HepG2 (cell line): Measurements from ENCODE around the gene MEDAG. TPM values are rescaled to one million over a fixed set of nuclear protein-coding genes. Genes with fewer than 3 reads are reported as not detected.

ENCODE experiments used
- ATAC-seq: fragments of 200-7000 bp; cut with Tn5 transposase; 3 replicates; pipeline ENCODE4 v1.9.1; 2020; ENCODE audit warnings: mild to moderate bottlenecking, moderate library complexity
- BruUV-seq: library from RNA; stranded (reverse); fragments of 400-500 nt; replicated peaks from 2 replicates; lab custom pipeline; 2021; lab: Mats Ljungman, UMichigan
- CTCF ChIA-PET: fragments of 300-600 bp; formaldehyde crosslinking; extraction: SDS; loops from one replicate; lab custom pipeline; 2021; ENCODE audit warnings: low total read pairs, inconsistent platforms, low intra/inter-chr PET ratio; lab: Yijun Ruan, JAX
- POLR2A ChIA-PET: fragments of 350-600 bp; sonication (Branson Sonifier 250); formaldehyde crosslinking; loops from one replicate; lab custom pipeline; 2020; ENCODE audit warnings: antibody characterized with exemption, inconsistent platforms; lab: Yijun Ruan, JAX
- DNase-seq: peaks from one replicate; pipeline ENCODE4 v3.0.0-alpha.2; 2015; ENCODE audit warnings: low spot score
- FAIRE-seq: peaks from 3 replicates; lab custom pipeline; 2011; peaks lifted over from hg19 to GRCh38; lab: Jason Lieb, UNC
- H2AFZ ChIP-seq: one replicate; pipeline ENCODE4 v1.6.1; 2011; ENCODE audit warnings: low read length, inconsistent platforms
- H3K27ac ChIP-seq: fragments of 300-600 bp; 3 replicates; pipeline ENCODE4 v1.8.0; 2011; ENCODE audit warnings: mixed run types, mild to moderate bottlenecking, mixed read lengths, low read length, inconsistent platforms; ENCODE audit not compliant: insufficient read depth; ENCODE audit errors: extremely low read length
- H3K27me3 ChIP-seq, 2 experiments: fragments of 200-600 bp in 1 of 2; 2 replicates in 1 of 2; 3 replicates in 1 of 2; pipeline versions ENCODE4 v1.6.0 to v1.8.0; 2011; ENCODE audit warnings: low read length in 2 of 2, mild to moderate bottlenecking in 2 of 2, moderate library complexity in 2 of 2, inconsistent platforms in 1 of 2; ENCODE audit not compliant: insufficient read depth in 2 of 2, control insufficient read depth in 1 of 2
- H3K36me3 ChIP-seq, 2 experiments: fragments of 200-600 bp in 1 of 2; replicated peaks in 1 of 2; 2 replicates in 1 of 2; 3 replicates in 1 of 2; pipeline versions ENCODE4 v1.5.1 to v1.8.0; 2011; ENCODE audit warnings: low read length in 2 of 2, inconsistent platforms in 1 of 2; ENCODE audit not compliant: insufficient read depth in 2 of 2, control insufficient read depth in 1 of 2
- H3K4me1 ChIP-seq: 2 replicates; pipeline ENCODE4 v1.5.1; 2012; ENCODE audit warnings: low read length, inconsistent platforms; ENCODE audit not compliant: insufficient read depth
- H3K4me2 ChIP-seq: 2 replicates; pipeline ENCODE4 v1.6.0; 2011; ENCODE audit warnings: low read depth, low read length, inconsistent platforms
- H3K4me3 ChIP-seq, 3 experiments: fragments of 200-600 bp in 1 of 3; sonication (generic), shearing (Covaris generic) in 1 of 3; replicated peaks in 1 of 3; 2 replicates each; pipeline ENCODE4 v1.5.1; 2011 to 2016; ENCODE audit warnings: low read length in 3 of 3, inconsistent platforms in 2 of 3, low read depth in 2 of 3, mild to moderate bottlenecking in 2 of 3, control low read depth in 1 of 3, mixed read lengths in 1 of 3; ENCODE audit not compliant: insufficient read depth in 1 of 3
- H3K79me2 ChIP-seq: one replicate; pipeline ENCODE4 v1.6.1; 2011; ENCODE audit warnings: low read length, inconsistent platforms; ENCODE audit not compliant: insufficient read depth
- H3K9ac ChIP-seq: 2 replicates; pipeline ENCODE4 v1.6.0; 2011; ENCODE audit warnings: mild to moderate bottlenecking, low read depth, low read length, inconsistent platforms; ENCODE audit not compliant: insufficient read depth
- H3K9me3 ChIP-seq: 2 replicates; pipeline ENCODE4 v1.5.1; 2012; ENCODE audit warnings: mild to moderate bottlenecking, low read length
- H4K20me1 ChIP-seq: 2 replicates; pipeline ENCODE4 v1.6.0; 2011; ENCODE audit warnings: inconsistent platforms, mild to moderate bottlenecking, low read length, moderate library complexity; ENCODE audit not compliant: insufficient read depth
- FOXC1 ChIP-seq: sonication (generic); formaldehyde crosslinking; IDR thresholded peaks from 2 replicates; pipeline ENCODE4 v1.8.0; 2022; ENCODE audit warnings: mild to moderate bottlenecking, missing genetic modification reagents, borderline replicate concordance
- GATAD2A ChIP-seq: IDR thresholded peaks from 2 replicates; pipeline ENCODE4 v1.6.1; 2016
- HMG20B ChIP-seq: conservative IDR thresholded peaks from 2 replicates; pipeline ENCODE4 v1.6.1; 2016; ENCODE audit warnings: missing genetic modification reagents, missing compliant biosample characterization
- ISL2 ChIP-seq: sonication (generic); formaldehyde crosslinking; IDR thresholded peaks from 2 replicates; pipeline ENCODE4 v1.5.0; 2020; ENCODE audit warnings: missing genetic modification reagents
- RBM39 ChIP-seq: fragments of 200-400 bp; formaldehyde crosslinking; IDR thresholded peaks from one replicate; pipeline ENCODE4 v1.6.1; 2018; ENCODE audit warnings: antibody characterized with exemption, mild to moderate bottlenecking, low read depth, low read length; ENCODE audit not compliant: poor library complexity, severe bottlenecking
- ZNF138 ChIP-seq: sonication (generic); formaldehyde crosslinking; IDR thresholded peaks from 2 replicates; pipeline ENCODE4 v1.5.0; 2020; ENCODE audit warnings: mild to moderate bottlenecking, low read depth, missing genetic modification reagents
- ZNF816 ChIP-seq: sonication (generic); formaldehyde crosslinking; IDR thresholded peaks from 2 replicates; pipeline ENCODE4 v1.8.0; 2022; ENCODE audit warnings: missing genetic modification reagents, mild to moderate bottlenecking, borderline replicate concordance
- ZZZ3 ChIP-seq: sonication (generic); formaldehyde crosslinking; IDR thresholded peaks from 2 replicates; pipeline ENCODE4 v1.4.0; 2020; ENCODE audit warnings: missing genetic modification reagents, mild to moderate bottlenecking, borderline replicate concordance
- WGBS: methylation state at CpG from one replicate; pipeline ENCODE4 v1.1.6; 2017; ENCODE audit warnings: low lambda C conversion rate; 5-methylcytosine and 5-hydroxymethylcytosine counted together
- in situ Hi-C: cut with HindIII; loops from 2 replicates; pipeline ENCODE4 v1.10.0; 2017; ENCODE audit warnings: low pct_unique_long_range_greater_than_20kb; ENCODE audit not compliant: extremely low pct_ligation_motif_present
- intact Hi-C: fragments of 100-400 bp; cut with micrococcal nuclease; formaldehyde crosslinking; loops from one replicate; pipeline ENCODE4 v1.10.0; 2022; ENCODE audit not compliant: unreplicated experiment
- polyA plus RNA-seq, 8 experiments: library from polyadenylated mRNA; depleted of rRNA in 3 of 8; stranded (reverse) in 7 of 8; unstranded in 1 of 8; fragments of >200 nt; fragmentation: Illumina TruSeq in 4 of 8; extraction: Trizol in 4 of 8; gene quantifications; 2 replicates each; pipeline versions ENCODE4 v1.2.1 to v1.2.3, GENCODE V29; 2011 to 2016; ENCODE audit warnings: low read depth in 4 of 8, missing spikeins in 1 of 8, mixed read lengths in 1 of 8; ENCODE audit not compliant: insufficient read depth in 1 of 8
- total RNA-seq, 5 experiments: library from RNA; depleted of rRNA; stranded (reverse); fragments of >200 nt; fragmentation: Illumina TruSeq; extraction: Trizol; gene quantifications; 2 replicates each; pipeline ENCODE4 v1.2.3, GENCODE V29; 2016; ENCODE audit warnings: low read depth in 1 of 5
- TF ChIP-seq, protein P1 (sequence below): sonication (generic); formaldehyde crosslinking; IDR thresholded peaks from one replicate; pipeline ENCODE4 v1.5.1; 2020; ENCODE audit warnings: mild to moderate bottlenecking, missing genetic modification reagents; ENCODE audit errors: not compliant biosample characterization

Gene MEDAG
- total and polyA plus RNA-seq, 2 of the 13 experiments (the other 11 are each of a cell fraction or from before 2014, with no cell fraction given): not detected

DNA sequence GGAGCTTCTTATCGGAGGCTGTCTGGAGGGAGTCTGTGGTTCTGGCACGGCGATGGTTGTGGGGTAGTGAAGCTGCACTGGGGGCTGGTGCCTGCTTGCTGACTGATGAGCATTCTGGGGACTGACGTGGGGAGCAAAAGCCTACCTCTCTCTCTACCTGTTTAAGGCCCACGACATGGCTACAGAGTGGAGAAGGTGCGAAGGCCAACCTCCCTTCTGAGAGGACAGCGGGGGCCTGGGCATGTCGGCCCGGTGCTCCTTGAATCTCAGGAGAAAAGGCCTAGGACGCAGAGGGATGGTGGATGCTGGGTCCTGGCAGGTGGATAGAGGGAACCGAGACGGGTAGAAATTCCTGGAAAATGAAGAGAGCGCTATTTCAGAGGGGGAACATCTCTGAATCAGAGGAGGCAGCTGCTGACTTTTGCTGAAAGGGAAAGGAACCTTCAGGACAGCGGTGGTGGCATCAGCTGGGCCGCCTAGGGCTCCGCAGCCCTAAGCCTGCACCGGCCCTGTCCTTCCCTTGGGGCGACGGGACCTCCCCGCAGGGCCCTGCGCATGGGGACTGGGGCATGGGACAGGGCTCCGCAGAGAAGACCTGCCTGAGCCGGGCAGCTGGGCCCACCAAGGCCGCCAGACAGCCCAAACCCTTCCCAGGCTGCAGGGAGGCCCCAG is 35.0 kb upstream of the MEDAG start:
- no peak for DNase-seq
- intact Hi-C loops (no loop called here), in situ Hi-C loops (no loop called here)
- POLR2A ChIA-PET: no interaction called here
- H3K9me3 ChIP-seq: no peaks in the 10 kb centered on the region
- no TSS peak for BruUV-seq
- no peak for FAIRE-seq
- 80% methylated on average over 14 of the region's 24 CpGs for WGBS
- peaks cover 0 to 21% of the 10 kb centered on the region in 2 experiments; a peak in 4 of 5 replicates for H3K27me3 ChIP-seq
- H3K27ac ChIP-seq: no peak overlapping the region
- H3K36me3 ChIP-seq: no peaks in the 10 kb centered on the region
- H3K9ac ChIP-seq: no peak overlapping the region
- H4K20me1 ChIP-seq: no peaks in the 10 kb centered on the region
- H3K79me2 ChIP-seq: no peaks in the 10 kb centered on the region
- H3K4me1 ChIP-seq: peaks cover 54% of the 10 kb centered on the region
- CTCF ChIA-PET: no interaction called here
- H3K4me2 ChIP-seq: no peak overlapping the region
- H2AFZ ChIP-seq: no peak overlapping the region
- TF ChIP-seq ISL2 (no peak), ZNF816 (CRISPR knock-in tag) (no peak)
- TF ChIP-seq, all 625 proteins: peak for 0
- no peak overlapping the region for H3K4me3 ChIP-seq
- no peak for ATAC-seq

DNA sequence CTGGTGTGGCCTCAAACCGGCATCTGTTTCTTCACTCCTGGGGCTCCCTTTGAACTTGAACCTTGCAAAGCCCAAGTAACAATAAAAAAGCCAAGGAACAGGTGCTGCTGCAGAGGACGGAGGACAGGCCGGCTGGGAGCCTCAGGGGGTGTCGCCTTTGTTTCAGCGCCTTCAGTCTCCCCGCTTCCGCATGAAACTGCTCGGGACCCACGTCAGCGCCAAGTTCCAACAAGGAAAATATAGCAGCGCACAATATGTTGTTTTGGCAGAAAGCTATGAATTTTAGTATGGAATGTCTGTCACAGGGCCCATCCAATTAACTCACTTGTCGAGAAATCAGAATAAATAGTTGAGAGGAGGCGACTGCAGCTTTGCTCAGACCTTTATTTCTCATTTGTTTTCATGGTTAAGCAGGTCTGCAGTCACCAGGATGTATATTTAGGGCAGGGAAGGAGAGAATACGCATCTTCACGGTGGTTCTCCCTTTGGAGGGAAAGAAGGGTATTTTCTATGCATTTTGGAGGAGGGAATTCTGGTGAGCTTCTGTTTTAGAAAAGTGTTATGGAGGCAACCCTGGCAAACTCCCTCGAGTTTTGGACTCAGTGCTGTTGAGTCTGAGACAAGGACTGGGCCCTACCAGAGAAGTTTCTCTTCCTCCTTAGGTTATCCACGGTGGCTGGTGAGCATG is 34.3 kb upstream of the MEDAG start:
- Histone ChIP-seq H3K4me3 (no peak overlapping the region), H3K4me1 (peaks cover 47% of the 10 kb centered on the region), H3K79me2 (no peaks in the 10 kb centered on the region), H2AFZ (no peak overlapping the region), H3K27me3 (peaks cover 0 to 21% of the 10 kb centered on the region in 2 experiments; a peak in 4 of 5 replicates), H3K36me3 (no peaks in the 10 kb centered on the region), H3K4me2 (no peak overlapping the region), H4K20me1 (no peaks in the 10 kb centered on the region), H3K27ac (no peak overlapping the region), H3K9me3 (no peaks in the 10 kb centered on the region), H3K9ac (no peak overlapping the region)
- ATAC-seq: no peak
- FAIRE-seq: no peak
- 74% methylated on average over 14 of the region's 17 CpGs for WGBS
- in situ Hi-C loops (no loop called here), intact Hi-C loops (no loop called here)
- POLR2A ChIA-PET: no interaction called here
- no peak for DNase-seq
- BruUV-seq: no TSS peak
- CTCF ChIA-PET: no interaction called here
- TF ChIP-seq, protein P1, sequence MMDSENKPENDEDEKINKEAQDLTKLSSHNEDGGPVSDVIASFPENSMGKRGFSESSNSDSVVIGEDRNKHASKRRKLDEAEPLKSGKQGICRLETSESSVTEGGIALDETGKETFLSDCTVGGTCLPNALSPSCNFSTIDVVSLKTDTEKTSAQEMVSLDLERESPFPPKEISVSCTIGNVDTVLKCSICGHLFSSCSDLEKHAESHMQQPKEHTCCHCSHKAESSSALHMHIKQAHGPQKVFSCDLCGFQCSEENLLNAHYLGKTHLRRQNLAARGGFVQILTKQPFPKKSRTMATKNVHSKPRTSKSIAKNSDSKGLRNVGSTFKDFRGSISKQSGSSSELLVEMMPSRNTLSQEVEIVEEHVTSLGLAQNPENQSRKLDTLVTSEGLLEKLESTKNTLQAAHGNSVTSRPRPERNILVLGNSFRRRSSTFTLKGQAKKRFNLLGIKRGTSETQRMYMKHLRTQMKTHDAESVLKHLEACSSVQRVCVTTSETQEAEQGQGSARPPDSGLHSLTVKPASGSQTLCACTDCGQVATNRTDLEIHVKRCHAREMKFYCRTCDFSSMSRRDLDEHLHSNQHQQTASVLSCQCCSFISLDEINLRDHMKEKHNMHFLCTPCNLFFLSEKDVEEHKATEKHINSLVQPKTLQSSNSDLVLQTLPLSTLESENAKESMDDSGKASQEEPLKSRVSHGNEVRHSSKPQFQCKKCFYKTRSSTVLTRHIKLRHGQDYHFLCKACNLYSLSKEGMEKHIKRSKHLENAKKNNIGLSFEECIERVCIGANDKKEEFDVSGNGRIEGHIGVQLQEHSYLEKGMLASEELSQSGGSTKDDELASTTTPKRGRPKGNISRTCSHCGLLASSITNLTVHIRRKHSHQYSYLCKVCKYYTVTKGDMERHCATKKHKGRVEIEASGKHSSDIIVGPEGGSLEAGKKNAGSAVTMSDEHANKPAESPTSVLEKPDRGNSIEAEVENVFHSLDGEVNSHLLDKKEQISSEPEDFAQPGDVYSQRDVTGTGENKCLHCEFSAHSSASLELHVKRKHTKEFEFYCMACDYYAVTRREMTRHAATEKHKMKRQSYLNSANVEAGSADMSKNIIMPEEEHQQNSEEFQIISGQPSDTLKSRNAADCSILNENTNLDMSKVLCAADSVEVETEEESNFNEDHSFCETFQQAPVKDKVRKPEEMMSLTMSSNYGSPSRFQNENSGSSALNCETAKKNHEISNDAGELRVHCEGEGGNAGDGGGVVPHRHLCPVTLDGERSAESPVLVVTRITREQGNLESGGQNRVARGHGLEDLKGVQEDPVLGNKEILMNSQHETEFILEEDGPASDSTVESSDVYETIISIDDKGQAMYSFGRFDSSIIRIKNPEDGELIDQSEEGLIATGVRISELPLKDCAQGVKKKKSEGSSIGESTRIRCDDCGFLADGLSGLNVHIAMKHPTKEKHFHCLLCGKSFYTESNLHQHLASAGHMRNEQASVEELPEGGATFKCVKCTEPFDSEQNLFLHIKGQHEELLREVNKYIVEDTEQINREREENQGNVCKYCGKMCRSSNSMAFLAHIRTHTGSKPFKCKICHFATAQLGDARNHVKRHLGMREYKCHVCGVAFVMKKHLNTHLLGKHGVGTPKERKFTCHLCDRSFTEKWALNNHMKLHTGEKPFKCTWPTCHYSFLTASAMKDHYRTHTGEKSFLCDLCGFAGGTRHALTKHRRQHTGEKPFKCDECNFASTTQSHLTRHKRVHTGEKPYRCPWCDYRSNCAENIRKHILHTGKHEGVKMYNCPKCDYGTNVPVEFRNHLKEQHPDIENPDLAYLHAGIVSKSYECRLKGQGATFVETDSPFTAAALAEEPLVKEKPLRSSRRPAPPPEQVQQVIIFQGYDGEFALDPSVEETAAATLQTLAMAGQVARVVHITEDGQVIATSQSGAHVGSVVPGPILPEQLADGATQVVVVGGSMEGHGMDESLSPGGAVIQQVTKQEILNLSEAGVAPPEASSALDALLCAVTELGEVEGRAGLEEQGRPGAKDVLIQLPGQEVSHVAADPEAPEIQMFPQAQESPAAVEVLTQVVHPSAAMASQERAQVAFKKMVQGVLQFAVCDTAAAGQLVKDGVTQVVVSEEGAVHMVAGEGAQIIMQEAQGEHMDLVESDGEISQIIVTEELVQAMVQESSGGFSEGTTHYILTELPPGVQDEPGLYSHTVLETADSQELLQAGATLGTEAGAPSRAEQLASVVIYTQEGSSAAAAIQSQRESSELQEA (CRISPR knock-in tag): no peak
- TF ChIP-seq HMG20B (no peak), ZNF138 (CRISPR knock-in tag) (no peak), ZZZ3 (CRISPR knock-in tag) (no peak), FOXC1 (no peak), GATAD2A (CRISPR knock-in tag) (no peak), RBM39 (no peak)
